ENCODE data around the gene PDGFB.

Gene PDGFB

GRCh38 chr22:39230261-39231196 lies 14.3 kb downstream of the PDGFB start:
- Histone ChIP-seq H3K4me3 (no peak overlapping the region), H3K9ac (ENCODE audit: insufficient read length) (no peak overlapping the region), H3K9me3 (ENCODE audit: low read depth, low read length) (no peaks in the 10 kb centered on the region), H3K27ac (no peak overlapping the region), H3K36me3 (ENCODE audit: insufficient read depth, low read length) (no peaks in the 10 kb centered on the region)
- TF ChIP-seq POLR2AphosphoS5 (IDR thresholded peaks at IDR 0.05; ENCODE audit: borderline replicate concordance, low read depth, low read length) = no peak
- TF ChIP-seq EZH2 (IDR thresholded peaks at IDR 0.05) = no peak
- no peak for TF ChIP-seq FOXP2 (optimal IDR thresholded peaks at IDR 0.05; ENCODE audit: control extremely low read depth, extremely low read length, insufficient read depth)
- no peak for DNase-seq (ENCODE audit: low read depth, low spot score)

DNA sequence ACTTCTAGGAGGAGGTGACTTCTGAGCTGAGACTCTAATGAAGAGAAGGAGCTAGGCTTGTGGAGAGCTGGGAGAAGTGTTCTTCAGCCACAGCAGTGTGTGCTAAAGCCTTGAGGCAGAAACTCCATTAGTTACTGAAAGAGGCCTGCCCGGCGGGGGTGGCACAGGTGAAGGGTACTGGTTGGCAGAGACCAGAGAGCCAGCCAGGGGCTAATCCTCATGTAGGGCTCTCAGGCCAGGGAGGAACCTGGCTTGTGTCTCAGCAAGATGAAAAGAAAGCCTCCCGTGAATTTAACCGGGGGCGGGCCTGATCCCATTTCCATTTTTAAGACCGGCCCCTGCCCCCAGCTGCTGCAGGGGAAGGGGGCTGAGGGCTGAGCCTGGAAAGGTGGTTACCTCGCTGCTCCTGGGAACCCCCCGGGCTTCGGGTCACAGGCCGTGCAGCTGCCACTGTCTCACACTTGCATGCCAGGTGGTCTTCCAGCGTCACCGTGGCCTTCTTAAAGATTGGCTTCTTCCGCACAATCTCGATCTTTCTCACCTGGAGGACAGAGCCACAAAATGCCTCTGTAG lies 15.0 kb downstream of the PDGFB start:
- H3K9me3 ChIP-seq (ENCODE audit: low read depth, low read length) = no peaks in the 10 kb centered on the region
- H3K27ac ChIP-seq = no peak overlapping the region
- H3K4me3 ChIP-seq = no peak overlapping the region
- DNase-seq (ENCODE audit: low read depth, low spot score) = no peak
- H3K36me3 ChIP-seq (ENCODE audit: insufficient read depth, low read length) = no peaks in the 10 kb centered on the region
- no peak for TF ChIP-seq EZH2 (IDR thresholded peaks at IDR 0.05)
- TF ChIP-seq POLR2AphosphoS5 (IDR thresholded peaks at IDR 0.05; ENCODE audit: borderline replicate concordance, low read depth, low read length) = no peak
- TF ChIP-seq FOXP2 (optimal IDR thresholded peaks at IDR 0.05; ENCODE audit: control extremely low read depth, extremely low read length, insufficient read depth) = no peak
- H3K9ac ChIP-seq (ENCODE audit: insufficient read length) = no peak overlapping the region

GRCh38 chr22:39229075-39229474 lies 15.7 kb downstream of the PDGFB start:
- TF ChIP-seq FOXP2 (optimal IDR thresholded peaks at IDR 0.05; ENCODE audit: control extremely low read depth, extremely low read length, insufficient read depth) (no peak), EZH2 (IDR thresholded peaks at IDR 0.05) (no peak), POLR2AphosphoS5 (IDR thresholded peaks at IDR 0.05; ENCODE audit: borderline replicate concordance, low read depth, low read length) (no peak)
- Histone ChIP-seq H3K36me3 (ENCODE audit: insufficient read depth, low read length) (no peaks in the 10 kb centered on the region), H3K4me3 (no peak overlapping the region), H3K27ac (no peak overlapping the region), H3K9ac (ENCODE audit: insufficient read length) (no peak overlapping the region), H3K9me3 (ENCODE audit: low read depth, low read length) (no peaks in the 10 kb centered on the region)
- DNase-seq (ENCODE audit: low read depth, low spot score) = no peak

DNA sequence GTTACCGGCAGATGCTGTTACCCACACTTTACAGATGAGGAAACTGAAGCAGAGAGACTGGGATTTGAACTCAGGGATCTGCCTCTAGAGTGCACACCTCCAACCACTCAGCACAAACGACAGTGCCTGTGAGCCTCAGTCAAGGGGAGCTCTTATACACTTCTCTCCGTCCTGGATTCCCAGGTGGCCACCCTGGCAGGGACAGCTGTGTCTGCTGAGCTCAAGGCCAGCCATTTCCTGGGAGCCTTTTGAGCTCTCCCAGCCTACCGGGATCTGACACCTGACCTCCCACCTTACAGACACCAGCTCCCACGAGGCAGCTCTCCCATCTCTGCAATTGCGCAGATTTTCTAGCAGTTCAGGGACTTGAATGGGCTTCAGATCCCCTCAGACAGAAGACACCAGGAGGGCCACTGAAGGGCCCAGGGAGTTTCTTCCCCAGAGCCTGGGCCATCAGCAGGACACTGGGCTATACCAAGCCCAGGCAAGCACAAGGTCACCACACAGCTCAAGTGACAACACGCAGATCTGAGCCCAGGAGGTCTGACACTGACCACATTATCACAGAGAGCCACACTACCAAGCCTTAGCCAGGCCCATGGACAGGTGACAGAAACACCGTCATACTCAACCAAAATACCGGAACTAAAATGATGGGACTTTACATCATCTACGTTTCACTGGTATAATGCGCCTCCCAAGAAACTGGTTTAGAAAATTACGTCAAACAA lies 17.1 kb downstream of the PDGFB start:
- Histone ChIP-seq H3K4me3 (no peak overlapping the region), H3K9ac (ENCODE audit: insufficient read length) (no peak overlapping the region), H3K27ac (no peak overlapping the region), H3K36me3 (ENCODE audit: insufficient read depth, low read length) (no peaks in the 10 kb centered on the region), H3K9me3 (ENCODE audit: low read depth, low read length) (no peaks in the 10 kb centered on the region)
- DNase-seq (ENCODE audit: low read depth, low spot score) = no peak
- TF ChIP-seq EZH2 (IDR thresholded peaks at IDR 0.05) = no peak
- TF ChIP-seq FOXP2 (optimal IDR thresholded peaks at IDR 0.05; ENCODE audit: control extremely low read depth, extremely low read length, insufficient read depth) = no peak
- TF ChIP-seq POLR2AphosphoS5 (IDR thresholded peaks at IDR 0.05; ENCODE audit: borderline replicate concordance, low read depth, low read length) = no peak

- H3K4me3 ChIP-seq = no peak overlapping the region
- no peak overlapping the region for H3K9ac ChIP-seq (ENCODE audit: insufficient read length)
- H3K36me3 ChIP-seq (ENCODE audit: insufficient read depth, low read length) = no peaks in the 10 kb centered on the region
- no peak overlapping the region for H3K27ac ChIP-seq
- H3K9me3 ChIP-seq (ENCODE audit: low read depth, low read length) = no peaks in the 10 kb centered on the region
- TF ChIP-seq POLR2AphosphoS5 (IDR thresholded peaks at IDR 0.05; ENCODE audit: borderline replicate concordance, low read depth, low read length) = no peak
- TF ChIP-seq FOXP2 (optimal IDR thresholded peaks at IDR 0.05; ENCODE audit: control extremely low read depth, extremely low read length, insufficient read depth) = no peak
- no peak for TF ChIP-seq EZH2 (IDR thresholded peaks at IDR 0.05)
- DNase-seq (ENCODE audit: low read depth, low spot score) = no peak
Observed at GRCh38 chr22:39226353-39226752, 18.4 kb downstream of the PDGFB start.

DNA sequence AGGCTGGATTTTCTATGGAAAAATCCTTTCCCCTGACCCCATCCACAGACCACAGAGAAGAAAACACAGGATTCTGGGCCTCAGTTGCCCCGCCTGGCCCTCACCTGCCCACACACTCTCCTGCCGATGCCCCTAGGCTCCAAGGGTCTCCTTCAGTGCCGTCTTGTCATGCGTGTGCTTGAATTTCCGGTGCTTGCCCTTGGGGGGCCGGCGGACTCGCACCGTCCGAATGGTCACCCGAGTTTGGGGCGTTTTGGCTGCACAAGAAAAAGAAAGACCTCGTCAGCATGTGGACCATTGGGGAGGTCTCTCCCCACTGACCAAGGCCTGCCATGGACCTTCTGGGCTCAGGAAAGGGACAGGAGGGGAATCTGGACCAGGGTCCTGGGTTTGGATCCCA lies 19.2 kb downstream of the PDGFB start:
- H3K27ac ChIP-seq = no peak overlapping the region

GRCh38 chr22:39224550-39224949 lies 20.2 kb downstream of the PDGFB start:
- TF ChIP-seq EZH2 (IDR thresholded peaks at IDR 0.05) (no peak), POLR2AphosphoS5 (IDR thresholded peaks at IDR 0.05; ENCODE audit: borderline replicate concordance, low read depth, low read length) (no peak), FOXP2 (optimal IDR thresholded peaks at IDR 0.05; ENCODE audit: control extremely low read depth, extremely low read length, insufficient read depth) (no peak)
- no peaks in the 10 kb centered on the region for H3K36me3 ChIP-seq (ENCODE audit: insufficient read depth, low read length)
- H3K9me3 ChIP-seq (ENCODE audit: low read depth, low read length) = no peaks in the 10 kb centered on the region
- no peak overlapping the region for H3K9ac ChIP-seq (ENCODE audit: insufficient read length)
- no peak overlapping the region for H3K4me3 ChIP-seq
- no peak overlapping the region for H3K27ac ChIP-seq
- DNase-seq (ENCODE audit: low read depth, low spot score) = no peak

More for the DNA sequence above, 19.2 kb downstream of the PDGFB start:
- TF ChIP-seq FOXP2 (optimal IDR thresholded peaks at IDR 0.05; ENCODE audit: control extremely low read depth, extremely low read length, insufficient read depth) = no peak
- TF ChIP-seq EZH2 (IDR thresholded peaks at IDR 0.05) = no peak
- no peak for TF ChIP-seq POLR2AphosphoS5 (IDR thresholded peaks at IDR 0.05; ENCODE audit: borderline replicate concordance, low read depth, low read length)
- H3K36me3 ChIP-seq (ENCODE audit: insufficient read depth, low read length) = no peaks in the 10 kb centered on the region
- no peak overlapping the region for H3K9ac ChIP-seq (ENCODE audit: insufficient read length)
- no peaks in the 10 kb centered on the region for H3K9me3 ChIP-seq (ENCODE audit: low read depth, low read length)
- no peak overlapping the region for H3K4me3 ChIP-seq
- no peak for DNase-seq (ENCODE audit: low read depth, low spot score)

GRCh38 chr22:39223091-39223710 lies 21.6 kb downstream of the PDGFB start:
- no peak for DNase-seq (ENCODE audit: low read depth, low spot score)
- Histone ChIP-seq H3K9ac (ENCODE audit: insufficient read length) (no peak overlapping the region), H3K36me3 (ENCODE audit: insufficient read depth, low read length) (no peaks in the 10 kb centered on the region), H3K9me3 (ENCODE audit: low read depth, low read length) (no peaks in the 10 kb centered on the region), H3K4me3 (no peak overlapping the region), H3K27ac (no peak overlapping the region)
- TF ChIP-seq EZH2 (IDR thresholded peaks at IDR 0.05) = no peak
- no peak for TF ChIP-seq FOXP2 (optimal IDR thresholded peaks at IDR 0.05; ENCODE audit: control extremely low read depth, extremely low read length, insufficient read depth)
- no peak for TF ChIP-seq POLR2AphosphoS5 (IDR thresholded peaks at IDR 0.05; ENCODE audit: borderline replicate concordance, low read depth, low read length)

Measured in SK-N-MC (cell line).